NB4 (cell line): ENCODE results near the gene KITLG.
"Not testable (repeated sequence)": the region's sequence is repeated elsewhere in the genome, so short reads cannot be mapped to it uniquely, and the experiment has no call there.

Experiments
- DNase-seq: peaks from one replicate; pipeline ENCODE4 v3.0.0; 2010; ENCODE audit warnings: low read depth
- H3K4me3 ChIP-seq: one replicate; pipeline ENCODE4 v1.5.1; 2011; ENCODE audit warnings: mild to moderate bottlenecking, low read depth, low read length, moderate library complexity
- CTCF ChIP-seq: IDR thresholded peaks from one replicate; pipeline ENCODE4 v1.5.1; 2012; ENCODE audit warnings: low read depth, low read length
- MYC ChIP-seq: IDR thresholded peaks from 2 replicates; pipeline ENCODE4 v1.6.1; 2011; ENCODE audit warnings: low read depth, low read length
- POLR2A ChIP-seq: IDR thresholded peaks from 2 replicates; pipeline ENCODE4 v1.6.1; 2011; ENCODE audit warnings: mild to moderate bottlenecking; ENCODE audit not compliant: insufficient read length; ENCODE audit errors: extremely low read depth
- TF ChIP-seq, protein P1 (sequence below): IDR thresholded peaks from 2 replicates; pipeline ENCODE4 v1.6.1; 2011; ENCODE audit warnings: low read depth, low read length

The KITLG gene

GRCh38 chr12:88580051-88580871 lies at the start of gene KITLG:
KITLG (minus strand) TSS chr12:88580471; CDS start chr12:88580278, 193 bp downstream.
- peak; percentile 55 for DNase-seq
- no peak within 1 kb of the TSS for H3K4me3 ChIP-seq
- TF ChIP-seq CTCF: no peak
- TF ChIP-seq MYC: no peak
- TF ChIP-seq, protein P1, sequence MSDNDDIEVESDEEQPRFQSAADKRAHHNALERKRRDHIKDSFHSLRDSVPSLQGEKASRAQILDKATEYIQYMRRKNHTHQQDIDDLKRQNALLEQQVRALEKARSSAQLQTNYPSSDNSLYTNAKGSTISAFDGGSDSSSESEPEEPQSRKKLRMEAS: no peak
- TF ChIP-seq POLR2A: no peak

GRCh38 chr12:88628856-88629509 lies 48.7 kb upstream of the KITLG start:
- no peak for DNase-seq
- H3K4me3 ChIP-seq: no peak overlapping the region
- TF ChIP-seq CTCF (no peak), MYC (no peak), POLR2A (no peak)
- TF ChIP-seq, protein P1: no peak

GRCh38 chr12:88628035-88628434 lies 47.8 kb upstream of the KITLG start:
- DNase-seq, H3K4me3 ChIP-seq: not testable (repeated sequence)

GRCh38 chr12:88627501-88627900 lies 47.2 kb upstream of the KITLG start:
- H3K4me3 ChIP-seq: no peak overlapping the region
- no peak for DNase-seq
- TF ChIP-seq POLR2A: no peak
- TF ChIP-seq MYC: no peak
- no peak for TF ChIP-seq CTCF
- TF ChIP-seq, protein P1: no peak

GRCh38 chr12:88625356-88625755 lies 45.1 kb upstream of the KITLG start:
- DNase-seq: no peak
- TF ChIP-seq CTCF: no peak
- no peak for TF ChIP-seq MYC
- TF ChIP-seq POLR2A: no peak
- TF ChIP-seq, protein P1: no peak
- no peak overlapping the region for H3K4me3 ChIP-seq

- H3K4me3 ChIP-seq: no peak overlapping the region
- DNase-seq: no peak
- no peak for TF ChIP-seq MYC
- TF ChIP-seq CTCF: no peak
- TF ChIP-seq POLR2A: no peak
- TF ChIP-seq, protein P1: no peak
These were observed 44.6 kb upstream of the KITLG start for GRCh38 chr12:88624911-88625310.
